ENCODE data around the gene IRS1. TPM values are rescaled to one million over a fixed set of nuclear protein-coding genes. Genes with fewer than 3 reads are reported as not detected.

IRS1 gene
- total RNA-seq, 2 donors from 2014 or later: 13.7 to 15.1 TPM

DNA sequence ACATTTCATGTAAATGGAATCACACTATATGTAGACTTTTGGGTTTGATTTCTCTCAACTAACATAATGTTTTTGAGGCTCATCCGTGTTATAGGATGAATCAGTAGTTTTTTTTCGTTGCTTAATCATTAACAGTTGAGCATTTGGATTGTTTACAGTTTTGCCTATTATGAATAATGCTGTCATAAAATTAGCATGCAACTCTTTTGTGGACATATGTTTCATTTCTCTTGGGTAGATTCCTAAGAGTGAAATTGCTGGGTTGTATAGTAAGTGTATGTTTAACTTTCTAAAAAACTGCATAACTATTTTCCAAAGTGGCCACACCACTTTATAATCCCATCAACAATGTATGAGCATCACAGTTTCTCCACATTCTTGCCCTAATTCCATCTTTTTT, 28.6 kb upstream of the IRS1 start:
- no peak for DNase-seq
- ATAC-seq: no peak
- intact Hi-C loops (cut with DNase I): no loop called here

DNA sequence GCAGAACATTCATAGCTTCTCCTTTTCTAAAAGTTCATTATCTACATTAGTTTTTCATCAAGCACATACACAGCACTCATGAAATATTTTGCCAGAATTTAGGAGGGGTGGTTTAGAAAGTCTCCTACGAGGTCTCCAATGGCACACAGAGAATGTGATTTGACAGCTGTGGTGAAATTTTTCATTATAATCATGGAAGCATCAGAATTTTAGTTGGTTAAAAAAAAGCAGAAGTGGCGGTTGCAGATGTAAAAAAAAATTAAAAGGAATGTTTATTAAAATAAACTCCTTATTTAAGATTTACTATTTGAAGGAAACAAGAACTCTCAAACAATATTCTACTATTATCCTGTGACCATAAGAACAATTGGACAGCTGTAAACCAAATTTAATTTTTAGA, 25.4 kb upstream of the IRS1 start:
- no peak for ATAC-seq

DNA sequence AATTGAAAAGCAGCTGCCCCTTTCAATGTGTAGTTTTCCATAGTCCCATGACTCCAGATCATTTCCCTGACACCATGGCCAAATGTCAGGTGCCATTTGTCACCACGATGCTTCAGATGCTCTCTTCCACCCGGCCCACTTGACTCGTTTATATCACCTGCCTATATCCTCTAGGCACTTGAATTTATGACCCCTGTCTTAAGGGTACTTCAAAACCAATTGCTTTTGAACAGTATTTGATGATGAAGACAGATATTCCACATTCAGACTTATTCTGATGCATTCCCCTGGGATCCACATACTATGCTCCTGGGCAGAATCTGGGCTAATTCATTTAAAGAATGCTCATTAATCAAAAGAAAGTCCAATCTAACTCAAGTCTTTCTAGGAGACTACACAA, 19.3 kb upstream of the IRS1 start:
- DNase-seq: no peak
- no peak for ATAC-seq
- intact Hi-C loops (cut with DNase I): no loop called here

More for the DNA sequence above, 25.4 kb upstream of the IRS1 start:
- intact Hi-C loops (cut with DNase I): no loop called here
- DNase-seq: no peak

DNA sequence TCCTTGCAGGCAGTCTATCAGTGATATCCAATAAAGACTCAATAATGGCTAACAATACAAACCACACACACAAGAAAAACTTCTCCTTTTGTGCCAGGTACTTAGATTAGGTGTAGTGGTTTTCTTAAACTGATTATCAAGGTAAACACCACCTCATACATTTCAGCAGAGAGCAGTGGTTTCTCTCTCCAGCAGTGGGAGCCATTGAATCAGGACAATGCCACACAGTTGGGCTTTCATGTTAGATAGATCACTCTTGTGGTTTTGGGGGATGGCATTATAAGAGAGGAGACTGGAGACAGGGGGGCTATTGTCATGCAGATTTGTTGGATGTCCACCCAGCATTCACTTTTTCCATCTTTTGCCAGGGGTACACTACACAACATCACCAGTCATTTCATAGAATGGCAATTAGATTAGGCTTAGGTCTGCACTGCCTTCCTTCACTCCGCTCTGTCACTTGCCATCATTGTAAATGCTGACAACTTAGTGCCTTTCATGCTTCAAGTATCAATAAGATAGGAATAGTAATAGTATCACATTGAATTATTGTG, 13.6 kb upstream of the IRS1 start:
- no peak for ATAC-seq
- intact Hi-C loops (cut with DNase I): loop anchor here in 1 of 2 donors (5.0 kb wide), 1 partner anchor 169 kb away; no protein-coding TSS in a partner anchor
- DNase-seq: no peak

DNA sequence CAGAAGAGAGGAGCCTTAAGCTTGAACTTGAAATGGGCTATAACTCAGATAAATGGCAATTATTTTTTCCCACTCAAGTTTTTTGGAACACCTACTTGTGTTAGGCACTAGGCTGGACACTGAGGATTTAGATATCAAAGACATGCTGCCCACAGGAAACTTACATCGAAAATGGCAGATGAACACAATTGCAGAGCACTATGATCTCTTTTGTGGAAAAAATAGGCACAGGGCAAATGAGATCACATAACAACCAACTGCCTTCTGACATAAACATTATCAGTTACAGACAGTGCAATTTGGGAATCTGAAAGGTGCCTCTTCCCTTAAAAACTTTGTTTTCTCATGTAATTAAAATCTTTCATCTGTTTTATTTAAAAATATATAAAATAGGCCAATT, 3.8 kb upstream of the IRS1 start:
- no peak for ATAC-seq
- DNase-seq: no peak
- intact Hi-C loops (cut with DNase I): loop anchor here (2.0 to 5.0 kb wide), 4 partner anchors 181 to 1136 kb away; no protein-coding TSS in a partner anchor

DNA sequence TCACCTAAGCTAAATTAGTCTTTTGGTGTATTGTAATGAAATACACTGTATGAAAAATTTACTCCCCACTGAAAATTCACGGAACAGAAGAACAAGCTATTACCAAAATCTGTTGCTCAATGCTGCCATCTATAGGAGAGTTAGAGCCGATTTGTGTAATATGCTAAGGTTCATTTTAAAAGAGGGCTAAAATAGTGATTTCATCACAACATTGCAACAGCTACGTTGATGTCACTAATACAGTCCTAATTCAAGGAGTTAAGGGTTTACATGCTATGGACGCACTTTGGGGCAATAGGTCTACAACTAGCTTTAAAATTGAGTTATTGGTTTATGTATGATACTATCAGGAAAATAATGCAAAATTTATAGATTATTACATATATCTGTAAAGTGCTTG, 3.0 kb upstream of the IRS1 start:
- DNase-seq (no peak), ATAC-seq (no peak)
- intact Hi-C loops (cut with DNase I): loop anchor here (2.0 to 5.0 kb wide), 4 partner anchors 182 to 1135 kb away; no protein-coding TSS in a partner anchor

DNA sequence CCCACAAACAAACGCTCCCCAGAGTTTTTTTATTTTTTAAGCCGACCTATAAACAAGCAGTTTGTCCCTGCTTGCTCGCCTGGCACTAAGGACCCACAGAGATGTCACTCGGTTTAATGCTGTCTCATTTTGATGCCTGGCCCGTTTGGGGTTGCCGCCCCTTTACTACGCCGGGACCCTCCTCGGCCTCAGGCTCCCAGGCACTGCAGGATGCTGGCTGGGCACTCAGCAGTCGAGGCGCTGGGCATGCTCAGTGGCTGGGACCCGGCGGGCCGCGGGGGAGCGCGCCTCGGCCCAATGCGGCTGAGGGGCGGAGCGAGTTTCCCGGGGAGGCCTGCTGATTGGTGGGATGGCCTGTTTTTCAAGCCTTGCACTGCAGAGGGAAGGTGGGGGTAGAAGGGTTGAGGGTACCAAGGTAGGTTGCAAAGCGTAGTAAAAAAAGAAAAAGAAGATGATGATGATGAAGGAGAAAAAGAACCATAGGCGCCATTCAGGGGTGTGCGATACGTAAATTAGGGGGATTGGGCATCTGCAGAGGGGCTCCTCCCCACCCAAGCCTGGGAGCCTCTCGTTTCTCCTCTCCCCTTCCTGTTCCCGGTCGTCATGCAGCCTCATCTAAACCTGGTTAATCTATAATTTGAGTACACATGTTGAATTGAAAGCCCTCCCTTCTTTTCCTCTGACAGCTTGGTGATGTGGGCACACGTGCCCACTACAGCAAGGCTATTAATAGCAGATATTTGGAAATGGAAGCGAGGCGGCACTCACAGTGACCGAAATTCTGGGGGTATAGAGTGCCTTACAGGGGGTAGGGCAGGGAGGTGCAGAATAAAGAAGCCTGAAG, 1.5 kb upstream of the IRS1 start:
- ATAC-seq (peak; percentile 77 to 78), DNase-seq (peak; percentile 87)
- intact Hi-C loops (cut with DNase I): loop anchor here (5.0 kb wide), 2 partner anchors 914 to 1134 kb away; no protein-coding TSS in a partner anchor

DNA sequence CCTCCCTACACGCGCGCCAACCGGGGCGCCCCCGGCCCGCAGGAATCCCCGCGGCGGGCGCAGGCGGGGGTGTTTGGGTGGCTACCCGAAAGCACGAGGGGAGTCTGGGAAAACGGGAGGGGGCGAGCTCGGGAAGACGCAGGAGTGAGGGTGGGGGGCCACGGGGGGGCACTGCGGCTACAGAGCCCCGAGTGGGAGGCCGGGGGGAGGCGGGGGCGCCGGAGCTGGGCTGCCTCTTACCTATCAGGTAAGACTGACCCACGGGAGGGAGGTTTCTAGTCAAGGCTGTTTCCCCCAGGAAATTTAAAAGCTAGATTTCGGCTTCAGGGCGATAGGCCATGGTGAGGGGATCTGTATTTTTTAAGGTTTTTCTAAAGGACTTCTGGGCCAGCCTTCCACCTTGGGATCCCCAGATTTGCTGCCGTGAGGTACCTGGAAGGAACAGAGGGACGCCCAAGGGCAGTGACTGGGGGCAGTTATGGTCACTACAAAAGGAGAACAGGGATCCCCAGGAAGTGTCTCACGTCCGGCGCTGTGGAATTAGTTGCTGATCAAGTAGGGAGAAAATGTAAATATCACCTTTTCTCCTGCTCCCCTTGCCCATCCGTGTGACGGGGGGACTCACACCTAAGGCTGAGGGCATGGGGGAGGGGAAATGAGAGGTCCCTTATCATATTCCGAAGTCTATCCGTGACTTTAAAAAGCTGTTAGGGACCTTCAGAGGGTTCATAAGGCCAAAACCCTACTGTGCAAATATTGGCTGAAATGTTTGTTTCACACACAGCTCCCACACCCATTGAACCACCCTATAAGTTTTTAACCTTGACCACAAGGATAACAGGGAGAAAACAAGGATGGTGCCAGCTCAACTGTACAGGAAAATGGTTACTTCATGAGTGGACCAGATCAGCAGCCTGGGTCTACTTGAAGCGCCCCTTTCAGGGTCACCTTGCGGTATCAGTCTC, 638 bp upstream of the IRS1 start:
- intact Hi-C loops (cut with DNase I): loop anchor here (5.0 to 10.0 kb wide), 6 partner anchors 63 to 1133 kb away; no protein-coding TSS in a partner anchor
- ATAC-seq: no peak
- DNase-seq: peak; percentile 55

DNA sequence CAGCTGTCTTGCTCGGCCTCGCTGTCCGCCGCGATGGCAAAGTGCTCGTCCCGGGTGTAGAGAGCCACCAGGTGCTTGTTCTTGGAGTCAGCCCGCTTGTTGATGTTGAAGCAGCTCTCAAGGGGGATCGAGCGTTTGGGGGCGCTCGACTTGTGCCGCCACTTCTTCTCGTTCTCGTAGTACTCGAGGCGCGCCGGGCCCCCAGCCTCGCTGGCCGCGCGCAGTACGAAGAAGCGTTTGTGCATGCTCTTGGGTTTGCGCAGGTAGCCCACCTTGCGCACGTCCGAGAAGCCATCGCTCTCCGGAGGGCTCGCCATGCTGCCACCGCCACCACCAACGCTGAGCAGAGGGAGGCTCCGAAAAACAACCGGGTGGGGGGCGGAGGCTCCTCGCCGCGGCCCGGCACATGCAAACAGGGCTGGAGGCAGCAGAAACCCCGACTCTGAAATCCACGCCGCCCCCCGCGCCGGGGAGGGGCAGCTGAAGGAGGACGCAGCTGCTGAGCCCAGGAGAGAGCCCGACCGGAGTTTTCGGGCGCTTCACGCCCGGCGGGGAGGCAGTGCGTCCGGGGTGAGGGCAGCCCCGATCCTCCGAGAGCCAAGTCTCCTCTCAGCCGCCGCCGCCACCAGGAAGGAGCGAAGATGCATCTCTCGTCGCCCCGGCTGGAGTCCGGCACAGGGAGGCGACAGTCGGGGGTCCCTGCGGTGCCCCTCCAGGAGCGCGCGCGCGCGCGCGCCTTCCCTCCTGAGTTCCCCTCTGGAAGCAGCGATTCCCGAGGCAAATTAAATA, 1.0 kb downstream of the IRS1 start:
- intact Hi-C loops (cut with DNase I): loop anchor here (5.0 to 10.0 kb wide), 4 partner anchors 61 to 581 kb away; no protein-coding TSS in a partner anchor
- DNase-seq (peak; percentile 62), ATAC-seq (peak in 1 of 2 donors; percentile 2)

DNA sequence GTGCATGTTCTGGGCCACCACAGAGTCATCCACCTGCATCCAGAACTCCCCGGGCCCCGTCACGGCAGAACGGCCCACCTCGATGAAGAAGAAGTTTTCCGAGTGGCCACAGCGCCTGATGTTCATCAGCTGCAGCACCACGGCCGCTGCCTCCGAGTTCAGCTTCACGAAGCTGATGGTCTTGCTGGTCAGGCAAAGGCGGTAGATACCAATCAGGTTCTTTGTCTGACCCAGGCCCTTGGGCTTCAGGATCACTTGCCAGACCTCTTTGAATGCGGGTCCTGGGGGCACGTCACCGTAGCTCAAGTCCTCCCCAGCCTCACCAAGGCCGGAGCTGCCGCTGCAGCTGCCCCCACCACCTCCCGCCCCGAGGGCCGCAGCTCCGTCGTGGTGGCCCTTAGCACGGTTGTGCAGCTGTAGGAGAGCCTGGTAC, 1.6 kb downstream of the IRS1 start:
- intact Hi-C loops (cut with DNase I): loop anchor here (2.0 to 10.0 kb wide), 5 partner anchors 61 to 581 kb away; no protein-coding TSS in a partner anchor
- ATAC-seq (no peak), DNase-seq (peak; percentile 31)

DNA sequence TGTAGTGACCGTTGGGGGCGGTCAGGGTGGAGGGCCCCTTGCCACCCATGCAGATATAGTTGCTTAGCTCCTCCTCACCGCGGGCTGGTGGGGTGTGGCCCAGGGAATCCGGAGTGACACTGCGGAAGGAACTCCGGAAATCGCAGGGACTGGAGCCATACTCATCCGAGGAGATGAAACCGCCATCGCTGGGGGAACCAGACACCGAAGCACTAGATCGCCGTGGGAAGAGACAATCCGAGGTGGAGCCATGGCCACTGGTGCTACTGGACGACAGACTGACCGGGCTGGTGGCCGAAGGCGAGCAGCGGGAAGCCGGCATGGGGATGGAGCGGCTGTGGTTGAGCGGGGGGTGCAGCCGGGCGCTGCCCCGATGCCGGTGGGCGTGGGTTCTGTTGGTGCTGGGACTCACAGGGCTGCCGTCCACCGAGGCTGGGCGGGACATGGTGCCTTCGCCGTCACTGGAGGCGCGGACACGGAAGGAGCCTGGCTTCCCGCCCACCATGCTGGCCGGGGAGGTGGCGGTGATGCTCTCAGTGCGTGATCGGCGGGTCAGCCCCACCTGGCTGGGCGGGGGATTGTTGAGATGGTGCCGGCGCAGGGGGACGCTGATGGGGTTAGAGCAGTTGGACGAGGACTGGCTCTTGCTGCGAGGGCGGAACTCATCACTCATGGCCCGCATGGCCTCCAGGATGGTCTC, 2.2 kb downstream of the IRS1 start:
- no peak for ATAC-seq
- intact Hi-C loops (cut with DNase I): loop anchor here (2.0 to 10.0 kb wide), 5 partner anchors 60 to 581 kb away; no protein-coding TSS in a partner anchor
- peak; percentile 43 for DNase-seq

DNA sequence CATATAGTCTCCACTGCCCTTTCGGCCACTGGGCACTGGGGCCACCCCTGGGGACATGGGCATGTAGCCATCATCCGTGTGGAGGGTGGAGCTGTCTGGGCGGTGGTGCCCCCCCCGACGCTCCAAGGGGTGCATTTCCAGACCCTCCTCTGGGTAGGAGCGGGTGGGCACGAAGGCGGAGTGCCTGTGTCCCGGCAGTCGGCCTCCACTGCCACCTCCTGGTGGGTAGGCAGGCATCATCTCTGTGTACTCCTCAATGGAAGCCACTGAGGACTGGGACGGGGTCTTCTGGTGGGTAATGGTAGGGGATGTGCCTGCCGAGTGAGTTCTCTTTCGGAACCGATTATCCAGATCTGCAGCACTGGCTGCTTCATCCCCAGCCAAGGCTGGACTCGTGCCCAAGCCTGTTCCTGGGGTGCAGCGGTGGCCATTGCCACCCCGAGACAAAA, 2.8 kb downstream of the IRS1 start:
- intact Hi-C loops (cut with DNase I): loop anchor here (2.0 to 10.0 kb wide), 5 partner anchors 60 to 580 kb away; no protein-coding TSS in a partner anchor
- DNase-seq (peak; percentile 50), ATAC-seq (peak in 1 of 2 donors; percentile 20)

DNA sequence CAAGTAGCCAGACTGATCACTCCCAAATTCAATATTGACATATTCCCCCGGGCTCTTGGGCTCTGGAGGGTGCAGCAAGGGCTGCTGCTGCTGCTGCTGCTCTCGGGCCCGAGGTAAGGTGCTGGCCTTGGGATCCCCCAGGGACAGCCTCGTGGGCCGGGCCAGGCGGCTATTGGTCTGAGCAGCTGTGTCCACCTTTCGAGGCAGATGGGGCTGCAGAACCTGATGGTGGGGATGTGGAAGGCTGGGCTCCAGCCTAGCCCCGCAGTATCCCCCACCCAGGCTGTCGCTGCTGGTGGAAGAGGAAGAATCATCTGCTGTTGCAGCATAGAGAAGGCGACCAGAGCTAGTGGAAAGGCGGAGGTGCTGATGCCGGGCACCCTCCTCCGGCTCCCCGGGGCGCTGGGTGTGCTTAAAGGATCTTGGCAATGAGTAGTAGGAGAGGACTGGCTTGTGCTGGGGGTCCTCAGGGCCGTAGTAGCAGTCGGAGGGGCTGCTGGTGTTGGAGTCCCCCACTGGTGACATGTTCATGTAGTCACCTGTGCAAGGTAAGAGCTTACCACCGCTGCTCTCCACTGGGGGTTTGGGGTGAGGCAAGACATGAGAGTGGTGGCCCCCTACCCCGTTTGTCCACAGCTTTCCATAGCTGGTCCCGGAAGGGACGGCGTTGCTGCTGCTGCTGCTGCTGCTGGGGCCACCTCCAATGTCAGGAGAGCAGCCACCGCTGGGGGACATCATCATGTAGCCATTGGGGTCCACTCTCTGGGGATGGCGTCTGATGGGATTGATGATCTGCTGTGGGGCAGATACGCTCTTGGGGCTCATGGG, 3.4 kb downstream of the IRS1 start:
- no peak for ATAC-seq
- intact Hi-C loops (cut with DNase I): loop anchor here (2.0 to 10.0 kb wide), 5 partner anchors 59 to 579 kb away; no protein-coding TSS in a partner anchor
- DNase-seq: no peak

DNA sequence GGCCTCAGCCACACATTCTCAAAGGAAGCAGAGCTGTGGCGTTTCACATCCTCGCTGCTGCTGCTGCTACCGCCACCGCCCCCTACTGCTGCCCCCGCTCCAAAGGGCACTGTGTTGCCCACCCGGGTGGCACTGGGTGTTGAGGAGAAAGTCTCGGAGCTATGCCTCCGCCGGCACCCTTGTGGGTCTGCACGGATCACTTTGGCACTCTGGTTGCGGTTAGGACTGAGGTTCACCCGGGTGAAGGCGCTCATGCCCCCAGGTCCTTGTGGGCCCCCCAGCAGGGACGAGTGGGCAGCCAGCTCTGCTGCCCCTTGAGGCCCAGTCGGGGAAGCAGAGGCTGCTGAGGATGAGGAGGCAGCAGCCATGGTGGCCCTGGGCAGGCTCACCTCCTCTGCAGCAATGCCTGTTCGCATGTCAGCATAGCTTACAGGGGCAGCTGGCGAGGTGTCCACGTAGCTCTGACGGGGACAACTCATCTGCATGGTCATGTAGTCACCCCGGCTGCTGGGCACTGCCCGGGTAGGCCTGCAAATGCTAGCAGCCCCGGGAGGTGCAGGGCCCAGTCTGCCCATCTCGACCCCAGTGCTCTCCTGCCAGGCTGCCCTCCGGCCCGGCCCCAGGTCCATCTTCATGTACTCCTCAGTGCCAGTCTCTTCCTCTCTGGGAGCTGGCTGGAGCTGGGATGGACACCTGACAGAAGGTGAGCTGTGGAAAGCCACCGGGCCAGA, 4.2 kb downstream of the IRS1 start:
- intact Hi-C loops (cut with DNase I): loop anchor here (2.0 to 10.0 kb wide), 5 partner anchors 58 to 579 kb away; no protein-coding TSS in a partner anchor
- DNase-seq (peak; percentile 35), ATAC-seq (no peak)

DNA sequence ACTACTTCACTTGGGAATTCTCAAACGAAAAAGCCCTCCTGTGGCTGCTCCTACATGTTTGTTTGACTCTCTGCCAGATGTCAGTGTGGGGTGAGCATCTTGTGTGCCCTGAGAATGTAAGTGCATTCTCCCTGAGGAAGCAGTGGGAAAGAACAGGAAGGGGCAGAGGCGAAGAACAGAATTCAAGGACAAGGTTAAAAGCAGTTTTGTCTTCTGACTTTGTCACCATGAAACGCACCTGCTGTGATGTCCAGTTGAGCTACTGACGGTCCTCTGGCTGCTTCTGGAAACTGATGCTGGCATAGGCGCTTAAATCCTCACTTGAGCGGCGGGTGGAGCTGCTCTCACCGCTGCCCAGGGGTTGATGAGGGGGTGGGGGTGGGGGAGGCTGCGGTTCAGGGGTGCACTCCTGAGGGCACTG, 4.9 kb downstream of the IRS1 start:
- intact Hi-C loops (cut with DNase I): loop anchor here (5.0 to 10.0 kb wide), 4 partner anchors 57 to 577 kb away; no protein-coding TSS in a partner anchor
- DNase-seq (peak; percentile 26), ATAC-seq (no peak)
